NCI-H524 (cell line): ENCODE results near the gene AXL.
A peak's percentile ranks its signal among the peaks of the same experiment; 100 is the strongest.

ENCODE experiments used
- DNase-seq, 2 experiments: peaks; one replicate each; lab custom pipeline; 2025; lab: John Stamatoyannopoulos, UW

AXL gene

DNA sequence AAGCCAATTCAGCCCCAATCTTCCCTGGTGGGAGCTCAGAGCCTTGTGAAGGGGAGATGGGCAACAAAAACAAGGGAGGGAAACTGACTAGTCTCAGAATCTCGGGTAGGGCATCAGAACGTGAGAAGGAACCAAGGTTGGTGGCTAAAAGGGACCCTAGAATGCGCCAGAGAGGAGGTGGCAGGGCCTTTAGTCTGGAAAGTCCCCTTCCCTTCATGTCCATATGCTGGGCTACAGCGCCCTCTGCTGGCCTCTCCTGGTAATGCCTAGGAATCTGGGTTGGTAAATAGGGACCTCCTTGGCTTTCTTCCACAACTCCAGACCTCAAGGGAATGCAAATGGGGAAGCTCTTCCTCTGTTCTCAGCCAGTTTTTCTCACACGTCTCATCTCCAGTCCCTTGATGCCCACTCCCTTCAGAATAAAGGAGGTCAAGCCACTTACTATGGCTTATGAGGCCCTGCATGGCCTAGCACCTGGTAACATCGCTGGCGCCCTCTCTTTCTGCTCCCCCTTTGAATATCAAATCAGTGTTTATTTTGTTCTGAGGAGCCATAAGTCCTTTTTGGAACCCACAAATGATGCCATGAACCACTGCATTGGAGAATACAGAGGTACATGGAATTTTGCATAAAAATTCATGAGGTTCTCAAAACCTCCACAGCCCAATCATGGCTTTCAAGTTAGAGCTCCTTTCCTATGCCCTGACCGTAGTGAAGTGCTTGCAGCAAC, 89.6 kb downstream of the AXL start:
- peak; percentile 76 to 90 for DNase-seq

DNA sequence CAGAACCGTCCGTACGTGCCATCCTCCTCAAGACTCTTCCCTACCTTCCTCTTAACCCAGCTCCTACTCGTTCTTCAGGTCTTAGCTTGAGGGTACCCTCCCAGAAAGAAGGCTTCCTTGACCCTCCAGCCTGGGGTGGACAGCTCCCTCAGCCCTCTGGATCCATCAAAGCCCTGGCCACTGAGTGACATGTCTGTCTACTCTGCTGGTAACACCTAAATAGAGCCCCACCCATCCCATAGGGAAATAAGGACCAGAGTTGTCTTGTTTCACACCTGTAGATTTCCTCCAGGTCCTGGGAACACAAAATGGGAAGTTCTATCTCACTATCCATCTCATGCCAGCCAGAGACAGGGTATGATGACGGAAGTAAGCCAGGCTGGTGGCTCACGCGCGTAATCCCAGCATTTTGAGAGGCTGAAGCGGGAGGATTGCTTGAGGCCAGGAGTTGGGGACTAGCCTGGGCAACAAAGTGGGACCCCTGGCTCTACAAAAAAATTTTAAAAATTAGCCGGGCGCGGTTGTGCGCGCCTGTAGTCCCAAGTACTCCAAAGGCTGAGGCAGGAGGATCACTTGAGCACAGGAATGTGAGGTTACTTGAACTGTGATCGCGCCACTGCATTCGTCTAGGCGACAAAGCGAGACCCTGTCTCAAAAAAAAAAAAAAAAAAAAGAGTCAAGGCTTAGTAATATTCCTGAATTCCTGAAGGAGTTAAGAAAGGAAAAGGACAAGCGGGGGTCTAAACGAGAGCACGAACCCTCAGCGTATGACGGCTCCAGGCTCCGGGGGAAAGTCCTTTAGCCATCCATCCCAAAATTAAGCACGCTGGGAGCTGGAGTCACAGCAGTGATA, 90.4 kb downstream of the AXL start:
- DNase-seq, result no peak

DNA sequence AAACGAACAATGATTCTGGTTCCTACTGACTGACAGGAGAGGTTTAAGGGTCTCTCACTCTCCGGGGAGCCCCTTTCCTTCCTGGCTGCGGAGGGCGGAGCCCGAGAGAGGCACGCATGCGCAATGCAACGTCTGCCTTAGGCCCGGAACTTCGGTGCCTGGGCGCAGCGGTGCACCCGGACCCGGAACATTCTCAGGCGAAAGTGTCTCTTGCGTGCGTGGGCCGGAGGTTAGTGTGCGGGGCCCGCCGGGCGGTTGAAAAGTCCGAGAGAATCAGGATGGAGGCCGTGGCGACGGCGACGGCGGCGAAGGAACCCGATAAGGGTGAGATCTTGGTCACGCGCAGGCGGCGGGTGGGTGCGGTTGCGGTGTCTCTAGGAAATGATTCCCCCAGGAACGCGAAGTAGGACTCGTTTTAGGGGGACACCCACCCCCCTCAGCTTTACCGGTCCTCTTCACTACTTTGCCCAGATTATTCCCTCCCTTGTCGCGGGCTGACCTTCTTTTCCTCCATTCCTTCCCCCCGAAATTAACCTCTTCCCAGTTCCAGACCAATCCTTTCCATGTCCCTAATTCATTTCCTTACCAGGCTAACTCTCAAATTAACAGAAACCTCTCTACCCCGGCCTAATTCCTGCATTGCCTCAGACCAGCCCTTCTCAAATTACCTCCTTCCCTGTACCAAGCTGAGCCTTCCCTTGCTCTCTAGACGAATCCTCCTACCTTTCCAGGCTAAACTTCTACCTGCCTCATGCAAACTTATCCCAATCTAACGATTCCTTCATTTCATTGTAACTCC, 91.2 kb downstream of the AXL start, which contains the start of gene CCDC97:
CCDC97 (plus strand) TSS at position 140 of the 799 bp plus-strand sequence; CDS start at position 279, 139 bp downstream.
- DNase-seq, result peak; percentile 84 to 92

DNA sequence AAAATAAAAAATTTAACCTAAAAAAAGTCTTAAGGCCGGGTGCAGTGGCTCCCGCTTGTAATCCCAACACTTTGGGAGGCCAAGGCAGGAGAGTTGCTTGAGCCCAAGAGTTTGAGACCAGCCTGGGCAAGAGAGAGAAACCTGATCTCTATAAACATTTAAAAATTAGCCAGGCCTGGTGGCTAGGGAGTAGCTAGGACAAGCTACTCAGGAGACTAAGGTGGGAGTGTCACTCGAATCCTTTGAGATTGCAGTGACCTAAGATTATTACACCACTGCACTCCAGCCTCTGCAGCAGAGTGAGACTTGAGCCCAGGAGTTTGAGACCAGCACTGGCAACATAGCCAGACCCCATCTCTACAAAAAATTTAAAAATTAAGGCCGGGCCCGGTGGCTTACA, 92.0 kb downstream of the AXL start:
- no peak for DNase-seq
